Fibroblast of skin of left biceps (primary cell): ENCODE results near the gene MIS18BP1.
"Not testable (repeated sequence)": the region's sequence is repeated elsewhere in the genome, so short reads cannot be mapped to it uniquely, and the experiment has no call there.

ENCODE experiments used
- DNase-seq, 2 experiments: peaks; one replicate each; pipeline ENCODE4 v3.0.0-alpha.2; 2013; ENCODE audit warnings: low read depth in 2 of 2

The MIS18BP1 gene

DNA sequence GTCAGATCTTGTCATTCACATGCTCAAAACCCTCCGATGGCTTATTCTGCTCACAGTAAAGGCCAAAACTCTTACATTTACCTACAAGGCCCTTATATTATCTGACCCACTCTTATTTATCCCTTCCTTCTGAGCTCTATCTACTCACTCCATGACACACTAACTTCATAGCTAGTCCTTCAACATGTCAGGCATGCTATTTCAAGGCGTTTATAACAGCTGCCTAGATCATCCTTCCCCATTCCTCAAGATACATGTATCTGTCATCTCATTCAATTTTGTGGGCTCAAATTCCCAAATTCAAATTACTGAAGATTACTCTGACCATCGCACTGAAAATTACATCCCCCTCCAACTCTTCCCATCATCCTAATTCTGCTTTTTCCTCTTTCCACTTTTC, 6.9 kb downstream of the MIS18BP1 start:
- DNase-seq, result no peak

GRCh38 chr14:45242706-45243105, 10.3 kb downstream of the MIS18BP1 start:
- DNase-seq, result no peak

- no peak for DNase-seq
Observed at GRCh38 chr14:45238988-45239387, 14.0 kb downstream of the MIS18BP1 start.

DNA sequence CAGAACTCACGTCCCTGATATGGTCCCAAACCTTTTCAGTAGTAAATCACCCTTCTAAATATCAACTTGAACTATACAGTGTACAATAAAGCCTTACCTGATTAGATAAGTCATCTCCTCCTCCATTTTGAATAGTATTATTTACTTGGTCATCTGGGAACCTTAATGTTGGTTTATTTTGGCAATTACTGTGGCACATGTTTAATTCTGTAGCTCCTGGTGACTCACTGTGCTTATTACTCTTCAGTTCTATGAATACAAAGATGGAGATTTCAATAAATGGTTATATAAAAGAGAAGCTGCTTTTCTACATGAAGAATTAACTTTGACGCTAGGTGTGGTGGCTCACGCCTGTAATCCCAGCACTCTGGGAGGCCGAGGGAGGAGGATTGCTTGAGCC, 25.4 kb downstream of the MIS18BP1 start:
- DNase-seq, result no peak

GRCh38 chr14:45222485-45223262, 30.3 kb downstream of the MIS18BP1 start:
- DNase-seq, result no peak

- not testable (repeated sequence) for DNase-seq
Observed at GRCh38 chr14:45214341-45214740, 38.7 kb downstream of the MIS18BP1 start.

- not testable (repeated sequence) for DNase-seq
Observed at GRCh38 chr14:45213716-45214115, 39.3 kb downstream of the MIS18BP1 start.

DNA sequence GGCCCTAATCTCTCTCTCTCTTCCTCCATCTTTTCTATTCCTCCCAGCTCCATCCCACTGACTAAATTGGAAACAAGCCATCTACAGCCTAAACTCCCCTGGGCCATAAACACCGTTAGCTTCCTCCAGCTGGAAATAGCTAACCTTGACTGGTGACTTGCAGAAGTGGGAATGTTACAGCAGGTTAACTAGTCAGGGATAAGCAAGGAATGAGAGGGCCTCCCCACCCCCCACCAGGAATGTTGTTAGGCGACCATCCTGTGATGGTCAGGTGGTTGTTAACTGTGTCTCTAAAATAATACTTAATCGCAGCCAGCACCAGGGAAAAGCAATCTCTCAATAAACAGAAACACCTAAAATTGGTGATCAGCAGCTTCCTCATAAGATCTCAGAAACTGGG, 40.8 kb downstream of the MIS18BP1 start:
- DNase-seq, result no peak

- DNase-seq, result no peak
Observed at GRCh38 chr14:45211295-45211694, 41.7 kb downstream of the MIS18BP1 start.

DNA sequence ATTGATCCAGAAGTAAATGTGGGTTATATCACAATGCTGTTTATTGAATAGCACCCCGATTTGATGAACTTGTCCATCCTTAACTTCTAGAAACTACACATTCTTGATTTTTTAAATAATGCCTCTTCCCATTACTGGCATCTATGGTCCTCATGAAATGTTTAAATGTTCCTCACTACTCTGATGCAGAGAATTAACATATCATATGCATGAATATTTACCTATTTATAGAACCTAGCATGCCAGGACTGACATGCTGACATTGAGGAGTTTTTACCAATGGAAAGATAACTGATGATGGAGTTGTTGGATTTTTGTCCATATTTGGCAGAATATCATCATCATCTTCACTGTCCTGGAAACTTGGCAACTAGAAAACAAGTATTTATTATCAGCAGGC, 42.8 kb downstream of the MIS18BP1 start:
- DNase-seq, result no peak

DNA sequence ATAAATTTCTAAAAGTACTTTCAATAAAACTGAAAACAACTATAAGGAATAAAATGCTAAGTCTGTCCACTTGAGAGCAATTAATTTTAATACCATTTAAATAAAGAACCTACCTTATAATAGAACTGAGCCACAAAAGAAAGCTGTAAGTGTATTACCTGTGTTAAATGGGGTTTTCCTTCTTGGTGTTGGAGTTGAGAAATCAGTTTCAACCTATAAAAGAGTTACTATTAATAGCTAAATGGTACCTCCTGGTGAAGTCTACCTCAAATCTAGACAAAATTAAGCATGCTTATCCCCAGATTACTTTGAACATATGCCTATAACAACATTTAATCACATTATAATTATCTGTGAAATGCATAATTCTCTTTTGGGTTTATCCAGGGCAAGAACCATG, 48.8 kb downstream of the MIS18BP1 start:
- DNase-seq, result no peak

- no peak for DNase-seq
Observed at GRCh38 chr14:45201905-45202304, 51.1 kb downstream of the MIS18BP1 start.

GRCh38 chr14:45199230-45199629, 53.8 kb downstream of the MIS18BP1 start:
- DNase-seq, result no peak

DNA sequence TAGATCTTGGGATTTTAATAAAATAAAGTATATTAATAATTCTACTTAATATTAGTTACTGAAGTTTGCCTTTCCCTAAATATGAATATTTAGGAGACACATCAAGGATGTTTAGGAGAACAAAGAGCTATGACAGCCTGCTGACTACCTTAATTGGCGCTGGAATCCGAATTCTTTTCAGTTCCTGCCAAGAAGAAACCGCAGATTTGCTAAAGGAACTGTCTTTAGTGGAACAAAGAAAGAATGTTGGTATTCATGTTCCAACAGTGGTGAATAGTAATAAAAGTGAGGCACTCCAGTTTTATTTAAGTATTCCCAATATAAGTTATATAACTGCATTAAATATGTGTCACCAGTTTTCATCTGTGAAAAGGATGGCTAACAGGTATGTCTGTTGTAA, 54.5 kb downstream of the MIS18BP1 start:
- peak in 1 of 2 experiments; percentile 32 for DNase-seq

DNA sequence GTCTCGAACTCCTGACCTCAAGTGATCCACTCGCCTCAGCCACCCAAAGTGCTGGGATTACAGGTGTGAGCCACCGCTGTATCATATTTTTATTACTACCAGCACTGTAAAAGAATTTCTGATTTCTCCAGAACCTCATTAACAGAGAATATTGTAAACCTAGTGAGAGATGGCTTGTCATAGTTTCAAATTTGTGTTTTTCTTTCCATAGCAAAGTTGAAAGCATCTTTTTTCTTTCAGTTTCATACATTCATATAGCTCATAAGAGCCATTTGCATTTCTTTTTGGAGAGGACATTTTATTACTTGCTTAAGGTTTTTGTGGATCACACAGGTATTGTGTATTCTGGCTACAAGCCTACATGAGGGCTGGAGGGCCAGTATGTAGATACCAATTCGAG, 58.0 kb downstream of the MIS18BP1 start:
- no peak for DNase-seq

DNA sequence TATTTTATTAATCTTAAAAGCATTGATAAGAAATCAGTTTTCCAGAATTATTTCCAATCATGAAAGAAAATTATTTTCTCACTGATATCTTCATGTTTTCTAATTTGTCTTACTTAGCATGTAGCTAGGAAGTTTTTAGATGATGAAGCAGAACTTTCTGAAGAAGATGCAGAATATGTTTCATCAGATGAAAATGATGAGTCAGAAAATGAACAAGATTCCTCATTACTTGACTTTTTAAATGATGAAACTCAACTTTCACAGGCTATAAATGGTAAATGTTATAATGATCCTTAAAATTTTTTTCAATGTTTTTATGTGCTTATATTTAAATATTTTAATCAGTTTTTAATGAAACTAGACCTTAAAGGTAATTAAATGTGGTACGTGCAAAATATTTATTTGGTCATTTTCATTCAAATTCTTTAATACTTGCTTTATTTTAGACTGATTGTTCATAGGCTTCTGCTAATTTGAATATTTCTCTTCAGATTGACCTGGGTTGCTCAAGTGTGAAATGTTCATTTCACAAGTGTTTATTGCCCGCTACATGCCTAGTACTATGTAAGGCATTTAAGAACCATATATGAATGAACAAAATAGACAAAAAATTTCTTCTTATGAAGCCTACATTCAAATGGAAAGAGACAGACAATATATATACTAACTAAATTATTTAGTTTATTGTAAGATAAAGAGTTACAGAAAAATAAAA, 67.7 kb downstream of the MIS18BP1 start:
- DNase-seq, result no peak

DNA sequence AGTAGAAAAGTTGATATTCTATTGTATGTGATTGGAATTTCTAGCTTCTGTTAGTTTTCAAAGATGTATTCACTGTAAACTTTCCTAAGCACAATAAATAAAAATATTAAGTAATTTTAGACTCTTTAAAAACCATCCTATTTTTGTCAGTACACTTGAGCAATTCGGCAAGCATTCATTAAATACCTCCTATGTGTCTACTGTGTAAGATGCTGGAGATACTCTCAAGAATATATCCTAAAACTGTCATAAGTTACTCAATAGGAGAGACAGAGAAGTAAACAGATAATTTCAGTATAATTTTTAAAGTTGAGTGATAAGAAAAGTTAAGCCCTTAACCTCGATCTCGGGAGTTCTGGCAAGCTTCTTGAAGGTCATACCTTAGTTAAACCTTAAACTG, 71.2 kb downstream of the MIS18BP1 start:
- no peak for DNase-seq

GRCh38 chr14:45181329-45181728, 71.7 kb downstream of the MIS18BP1 start:
- DNase-seq, result no peak

GRCh38 chr14:45177076-45177475, 75.9 kb downstream of the MIS18BP1 start:
- peak; percentile 88 to 92 for DNase-seq

- DNase-seq, result no peak
Observed at GRCh38 chr14:45169906-45170305, 83.1 kb downstream of the MIS18BP1 start.

DNA sequence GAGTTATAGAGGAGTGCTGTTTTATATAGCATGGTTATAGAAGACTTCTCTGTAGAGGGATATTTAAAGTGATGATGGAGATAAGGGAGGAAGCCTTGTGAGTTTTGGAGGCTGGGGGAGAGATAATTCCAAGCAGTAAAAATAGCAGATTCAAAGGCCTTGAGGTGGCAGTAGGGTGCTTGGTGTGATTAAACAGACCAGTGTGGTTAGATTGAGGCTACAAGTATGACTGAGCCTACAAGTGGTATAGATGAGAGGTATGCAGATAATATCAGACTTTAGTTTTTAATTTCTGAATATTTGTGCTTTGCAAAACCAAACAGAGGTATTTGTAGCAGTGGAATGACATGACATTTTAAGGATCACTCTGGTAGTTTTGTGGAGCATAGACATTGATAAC, 96.9 kb downstream of the MIS18BP1 start:
- no peak for DNase-seq
